Ovary (tissue), 9 donors: ENCODE measurements around the gene STX8. TPM values are rescaled to one million over a fixed set of nuclear protein-coding genes. Genes with fewer than 3 reads are reported as not detected.

ENCODE experiments used
- DNase-seq, 5 donors: peaks; one replicate each; pipeline ENCODE4 v3.0.0-alpha.2; 2019 to 2020
- H3K27ac ChIP-seq, 2 donors: fragments of 200-600 bp; one replicate each; pipeline versions ENCODE4 v1.5.1 to v1.8.0; 2019 to 2022
- H3K27me3 ChIP-seq: fragments of 200-600 bp; one replicate; pipeline ENCODE4 v1.8.0; 2022
- H3K36me3 ChIP-seq: fragments of 200-600 bp; sonication (generic); one replicate; pipeline ENCODE4 v1.5.1; 2019
- H3K4me1 ChIP-seq: one replicate; pipeline ENCODE4 v1.8.1; 2013; ENCODE audit warnings: mild to moderate bottlenecking, moderate library complexity; ENCODE audit not compliant: insufficient read depth
- H3K4me3 ChIP-seq: fragments of 200-600 bp; sonication (generic); one replicate; pipeline ENCODE4 v1.5.1; 2017
- H3K9me3 ChIP-seq, 2 donors: fragments of 200-600 bp in 1 of 2; sonication (generic) in 1 of 2; one replicate each; pipeline versions ENCODE4 v1.5.1 to v1.8.1; 2013 to 2019; ENCODE audit warnings: mild to moderate bottlenecking in 1 of 2, moderate library complexity in 1 of 2
- EP300 ChIP-seq: sonication (generic); formaldehyde crosslinking; IDR thresholded peaks from one replicate; pipeline ENCODE4 v1.6.1; 2017; ENCODE audit warnings: antibody characterized with exemption
- POLR2A ChIP-seq: fragments of 450-650 bp; IDR thresholded peaks from one replicate; pipeline ENCODE4 v1.6.1; 2017; ENCODE audit warnings: antibody characterized with exemption, mild to moderate bottlenecking, moderate library complexity
- WGBS, 3 donors: extraction: QIAGEN DNeasy Blood & Tissue Kit in 1 of 3; methylation state at CpG; one replicate each; pipeline versions ENCODE4 v1.1.5 to v1.1.7; 2013 to 2017; 5-methylcytosine and 5-hydroxymethylcytosine counted together
- intact Hi-C, 4 donors: fragments of 100-400 bp; cut with DNase I; formaldehyde crosslinking; loops; one replicate each; pipeline versions ENCODE4 v1.11.0 to v1.15.1; 2022 to 2023
- polyA plus RNA-seq, 2 donors: library from polyadenylated mRNA; stranded (reverse); fragments of 200-250 nt in 1 of 2; fragments of 350-450 nt in 1 of 2; fragmentation: Illumina TruSeq in 1 of 2; extraction: RNeasy Lipid Tissue Mini Kit (QIAGEN cat#74804) in 1 of 2; gene quantifications; one replicate each; pipeline ENCODE4 v1.2.3, GENCODE V29; 2013 to 2014
- total RNA-seq, 7 donors: library from RNA; depleted of rRNA in 2 of 7; stranded (reverse); fragments of >200 nt in 2 of 7; fragmentation: NEBNext Ultra II Directional in 3 of 7; extraction: Animal tissue kit (Norgen Biotek cat#: 25700) in 3 of 7; gene quantifications; one replicate each; pipeline versions ENCODE4 v1.1.0 to v1.2.4, GENCODE V29; 2016 to 2023
- TF ChIP-seq, protein P1 (sequence below), 3 donors: fragments of 450-650 bp in 2 of 3; fragments of 200-600 bp in 1 of 3; IDR thresholded peaks; one replicate each; pipeline versions ENCODE4 v1.5.1 to v1.8.0; 2016 to 2022; ENCODE audit warnings: antibody characterized with exemption in 3 of 3, mild to moderate bottlenecking in 1 of 3
- donor health status: DM: no; HTN: no; CAD: no; lungs with moderate emphysema.
- donor health status: DM: no; HTN: no; CAD: no.
- donor health status: Bipolar disorder and iron deficiency.
- donor health status: DM: yes; HTN: yes; CAD: no.
- donor health status: DM: no; HTN: no; CAD: no.
- donor health status: DM: yes; HTN: yes; CAD: no.

Gene STX8
- total and polyA plus RNA-seq, 9 donors = 37.6 to 112 (median 53.8) TPM

DNA sequence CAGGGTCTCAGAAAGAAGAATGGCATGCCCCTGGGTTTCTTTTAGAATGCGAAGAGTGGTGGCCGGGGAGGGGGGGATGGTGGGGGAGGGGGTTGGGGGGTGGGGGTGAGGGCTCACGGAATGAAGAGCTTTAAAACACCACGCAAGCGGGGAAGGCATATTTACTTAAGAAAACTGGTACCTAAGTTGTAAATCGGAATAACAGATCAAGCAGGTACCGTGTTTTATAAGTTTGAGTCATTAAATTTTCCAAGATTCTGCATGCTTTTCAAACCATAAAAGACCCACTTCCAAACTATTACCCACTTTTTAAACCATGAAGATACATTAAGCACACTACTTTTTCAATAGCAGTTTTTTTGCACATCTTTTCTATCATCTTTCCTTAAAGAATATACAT lies 130.2 kb downstream of the STX8 start:
- Histone ChIP-seq H3K36me3 (no peaks in the 10 kb centered on the region), H3K27me3 (no peaks in the 10 kb centered on the region), H3K27ac (no peak overlapping the region), H3K9me3 (no peaks in the 10 kb centered on the region), H3K4me3 (no peak overlapping the region), H3K4me1 (no peaks in the 10 kb centered on the region)
- intact Hi-C loops = no loop called here
- TF ChIP-seq EP300 (no peak), POLR2A (no peak)
- TF ChIP-seq, protein P1, sequence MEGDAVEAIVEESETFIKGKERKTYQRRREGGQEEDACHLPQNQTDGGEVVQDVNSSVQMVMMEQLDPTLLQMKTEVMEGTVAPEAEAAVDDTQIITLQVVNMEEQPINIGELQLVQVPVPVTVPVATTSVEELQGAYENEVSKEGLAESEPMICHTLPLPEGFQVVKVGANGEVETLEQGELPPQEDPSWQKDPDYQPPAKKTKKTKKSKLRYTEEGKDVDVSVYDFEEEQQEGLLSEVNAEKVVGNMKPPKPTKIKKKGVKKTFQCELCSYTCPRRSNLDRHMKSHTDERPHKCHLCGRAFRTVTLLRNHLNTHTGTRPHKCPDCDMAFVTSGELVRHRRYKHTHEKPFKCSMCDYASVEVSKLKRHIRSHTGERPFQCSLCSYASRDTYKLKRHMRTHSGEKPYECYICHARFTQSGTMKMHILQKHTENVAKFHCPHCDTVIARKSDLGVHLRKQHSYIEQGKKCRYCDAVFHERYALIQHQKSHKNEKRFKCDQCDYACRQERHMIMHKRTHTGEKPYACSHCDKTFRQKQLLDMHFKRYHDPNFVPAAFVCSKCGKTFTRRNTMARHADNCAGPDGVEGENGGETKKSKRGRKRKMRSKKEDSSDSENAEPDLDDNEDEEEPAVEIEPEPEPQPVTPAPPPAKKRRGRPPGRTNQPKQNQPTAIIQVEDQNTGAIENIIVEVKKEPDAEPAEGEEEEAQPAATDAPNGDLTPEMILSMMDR (IDR thresholded peaks at IDR 0.05) = no peak
- WGBS, 3 donors = 82 to 95% (median 83%) methylated on average over 7 of the region's 7 CpGs
- DNase-seq = no peak

DNA sequence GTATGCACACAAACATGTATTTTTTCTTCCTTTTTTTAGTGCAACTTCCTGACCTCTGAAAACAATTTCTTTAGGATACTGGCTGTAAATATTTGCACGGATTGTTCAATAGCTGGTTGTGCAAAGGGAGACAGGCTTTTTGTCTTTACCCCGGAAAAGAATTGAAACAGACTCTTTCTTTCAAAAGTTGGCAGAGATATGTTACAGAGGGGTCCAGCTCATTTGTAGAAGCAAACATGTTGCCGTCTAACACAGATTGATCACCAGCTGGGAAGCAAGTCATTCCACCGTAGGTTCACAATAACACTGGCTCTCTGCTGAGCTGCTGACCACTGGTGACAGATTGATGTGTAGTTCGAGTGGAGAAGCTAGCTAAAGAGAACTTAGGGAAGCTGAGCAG lies 130.9 kb downstream of the STX8 start:
- H3K4me1 ChIP-seq = no peaks in the 10 kb centered on the region
- H3K9me3 ChIP-seq = no peaks in the 10 kb centered on the region
- H3K4me3 ChIP-seq = no peak overlapping the region
- 50 to 69% (median 58%) methylated on average over 5 of the region's 5 CpGs for WGBS, 3 donors
- no peak for DNase-seq
- intact Hi-C loops = no loop called here
- no peaks in the 10 kb centered on the region for H3K27me3 ChIP-seq
- TF ChIP-seq EP300 = no peak
- TF ChIP-seq, protein P1 (IDR thresholded peaks at IDR 0.05) = no peak
- no peak for TF ChIP-seq POLR2A
- no peak overlapping the region for H3K27ac ChIP-seq
- no peaks in the 10 kb centered on the region for H3K36me3 ChIP-seq

DNA sequence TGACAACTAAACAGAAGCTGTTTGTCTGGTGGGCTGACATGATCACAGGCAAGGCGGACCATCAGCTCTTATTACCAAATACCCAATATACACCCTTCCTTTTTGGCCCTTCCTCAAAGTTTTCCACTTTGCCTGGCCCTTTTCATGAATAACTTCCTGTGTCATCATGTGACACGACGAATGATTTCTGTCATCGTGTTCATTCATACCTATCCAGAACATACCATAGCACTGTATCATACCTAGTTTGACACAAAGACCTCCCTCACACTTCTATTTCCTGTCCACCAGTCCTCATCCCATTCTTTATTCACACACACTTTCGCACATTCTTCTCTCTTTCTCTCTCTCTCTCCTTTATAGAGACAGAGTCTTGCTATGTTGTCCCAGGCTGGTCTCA lies 131.8 kb downstream of the STX8 start:
- Histone ChIP-seq H3K27me3 (no peaks in the 10 kb centered on the region), H3K9me3 (no peaks in the 10 kb centered on the region), H3K4me1 (no peaks in the 10 kb centered on the region), H3K27ac (no peak overlapping the region), H3K36me3 (no peaks in the 10 kb centered on the region), H3K4me3 (no peak overlapping the region)
- intact Hi-C loops = no loop called here
- WGBS, 3 donors = 92 to 93% (median 92%) methylated on average over 5 of the region's 5 CpGs
- no peak for DNase-seq
- TF ChIP-seq EP300 = no peak
- TF ChIP-seq POLR2A = no peak
- TF ChIP-seq, protein P1 (IDR thresholded peaks at IDR 0.05) = no peak

DNA sequence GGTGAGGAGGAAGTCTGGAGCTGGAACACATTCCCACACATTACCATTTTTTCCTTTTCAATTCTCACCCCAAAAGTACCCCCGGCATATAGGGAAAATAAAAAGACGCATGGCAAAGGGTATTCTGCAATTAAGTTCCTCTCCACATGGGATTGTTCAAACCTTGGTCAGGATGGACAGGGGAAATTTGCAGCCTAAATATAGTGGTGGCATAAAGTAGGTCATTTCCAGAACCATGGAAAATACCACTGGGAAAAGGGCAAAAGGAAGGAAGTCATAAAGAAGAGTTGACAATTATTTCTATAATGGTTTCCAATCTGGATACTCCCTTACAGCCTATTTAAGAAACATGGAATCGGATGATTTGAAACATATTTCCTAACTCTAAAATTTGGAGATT lies 135.8 kb downstream of the STX8 start:
- H3K4me1 ChIP-seq = no peaks in the 10 kb centered on the region
- no peaks in the 10 kb centered on the region for H3K9me3 ChIP-seq
- no peaks in the 10 kb centered on the region for H3K27me3 ChIP-seq
- intact Hi-C loops = no loop called here
- H3K27ac ChIP-seq = no peak overlapping the region
- no peak for TF ChIP-seq POLR2A
- TF ChIP-seq, protein P1 (IDR thresholded peaks at IDR 0.05) = no peak
- TF ChIP-seq EP300 = no peak
- DNase-seq = no peak
- no peaks in the 10 kb centered on the region for H3K36me3 ChIP-seq
- no peak overlapping the region for H3K4me3 ChIP-seq
- WGBS, 3 donors = 87 to 94% (median 92%) methylated on average over 3 of the region's 3 CpGs

DNA sequence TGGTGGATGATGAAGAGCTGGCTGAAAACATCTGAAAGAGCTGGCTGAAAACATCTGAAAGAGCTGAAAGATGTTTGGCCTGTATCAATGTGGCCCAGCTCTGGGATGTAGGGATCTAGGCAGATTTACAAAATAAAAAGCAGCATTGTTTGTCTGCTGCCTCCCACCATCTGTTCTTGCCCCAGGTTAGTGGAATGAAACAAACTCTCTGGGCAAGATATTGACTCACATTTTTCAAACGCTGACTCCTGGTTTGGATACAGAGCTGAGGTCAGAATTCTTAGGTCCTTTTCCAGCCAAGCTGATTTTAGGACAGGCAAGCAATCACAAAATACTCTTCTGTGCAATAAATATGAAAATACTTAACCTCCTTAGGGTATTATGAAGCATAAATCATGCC lies 139.0 kb downstream of the STX8 start:
- no peak for DNase-seq
- H3K9me3 ChIP-seq = no peaks in the 10 kb centered on the region
- H3K4me1 ChIP-seq = peaks cover 4% of the 10 kb centered on the region
- H3K27me3 ChIP-seq = no peaks in the 10 kb centered on the region
- TF ChIP-seq POLR2A (no peak), EP300 (no peak)
- TF ChIP-seq, protein P1 (IDR thresholded peaks at IDR 0.05) = no peak
- H3K27ac ChIP-seq = no peak overlapping the region
- 4 to 11% (median 10%) methylated on average over 1 of the region's 1 CpG for WGBS, 3 donors
- H3K4me3 ChIP-seq = no peak overlapping the region
- intact Hi-C loops = no loop called here
- no peaks in the 10 kb centered on the region for H3K36me3 ChIP-seq
